ENCODE measurements around the gene PGAM2. TPM values are rescaled to one million over a fixed set of nuclear protein-coding genes. Genes with fewer than 3 reads are reported as not detected.

PGAM2 gene
- total RNA-seq, 2 experiments from 2014 or later: 0.69 to 0.80 TPM

DNA sequence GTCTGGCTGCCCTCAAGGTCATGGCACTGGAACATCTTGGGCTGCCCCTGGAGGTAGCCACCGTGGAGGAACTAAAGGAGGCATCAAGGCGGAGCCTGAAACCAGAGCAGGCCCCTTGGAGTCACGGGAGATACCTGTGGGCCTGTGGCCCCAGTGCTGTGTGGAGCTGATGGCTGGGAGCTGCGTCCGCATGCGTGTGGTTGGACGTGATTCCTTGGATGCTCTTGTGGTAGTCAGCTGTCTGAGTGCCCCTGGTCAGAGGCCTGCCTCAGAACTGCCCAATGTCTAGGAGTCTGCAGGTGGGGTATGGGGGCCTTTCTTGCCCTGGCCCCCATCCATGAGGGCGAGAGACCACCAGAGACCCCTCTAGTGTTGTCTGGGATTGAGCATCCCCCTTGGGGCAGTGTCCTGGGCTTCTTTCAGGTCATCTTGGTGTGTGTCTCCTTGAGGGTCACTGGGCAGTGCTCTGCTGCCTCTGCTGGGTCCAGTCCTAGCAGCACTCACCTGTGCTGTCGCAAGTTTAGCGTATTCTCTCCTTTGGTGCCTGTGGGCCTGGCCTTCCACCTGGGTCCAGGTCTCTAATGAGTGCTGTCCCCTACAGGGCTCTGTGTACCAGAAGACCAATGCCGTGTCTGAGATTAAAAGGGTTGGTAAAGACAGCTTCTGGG, 8.1 kb downstream of the PGAM2 start:
- CTCF ChIA-PET (ENCODE audit: unreplicated experiment): no interaction called here
- DNase-seq (ENCODE audit: low spot score): no peak
- no TSS peak for BruUV-seq (replicated peaks)
- intact Hi-C loops (cut with micrococcal nuclease; ENCODE audit: unreplicated experiment): no loop called here
- Histone ChIP-seq H3K4me3 (ENCODE audit: low read depth, low read length, poor library complexity, severe bottlenecking) (no peak overlapping the region), H3K36me3 (ENCODE audit: insufficient read depth, low read length) (peaks cover 97% of the 10 kb centered on the region), H3K79me2 (ENCODE audit: insufficient read depth, low read depth, low read length) (peaks cover 6% of the 10 kb centered on the region; the same call in 1 of the 2 replicates), H2AFZ (ENCODE audit: low read length) (no peak overlapping the region), H3K4me2 (ENCODE audit: low read length) (no peak overlapping the region), H4K20me1 (ENCODE audit: insufficient read depth, low read length) (no peaks in the 10 kb centered on the region), H3K27ac (ENCODE audit: low read depth, low read length, poor library complexity, severe bottlenecking) (no peak overlapping the region), H3K4me1 (ENCODE audit: insufficient read depth, low read length, poor library complexity, severe bottlenecking) (peaks cover 24% of the 10 kb centered on the region), H3K9me2 (ENCODE audit: insufficient read depth, low read length) (no peaks in the 10 kb centered on the region), H3K9me3 (ENCODE audit: low read length) (no peaks in the 10 kb centered on the region)
- POLR2A ChIA-PET: no interaction called here
- no peak for TF ChIP-seq EZH2phosphoT487 (IDR thresholded peaks at IDR 0.05; ENCODE audit: borderline replicate concordance, low read depth, low read length)
- TF ChIP-seq, protein P1, sequence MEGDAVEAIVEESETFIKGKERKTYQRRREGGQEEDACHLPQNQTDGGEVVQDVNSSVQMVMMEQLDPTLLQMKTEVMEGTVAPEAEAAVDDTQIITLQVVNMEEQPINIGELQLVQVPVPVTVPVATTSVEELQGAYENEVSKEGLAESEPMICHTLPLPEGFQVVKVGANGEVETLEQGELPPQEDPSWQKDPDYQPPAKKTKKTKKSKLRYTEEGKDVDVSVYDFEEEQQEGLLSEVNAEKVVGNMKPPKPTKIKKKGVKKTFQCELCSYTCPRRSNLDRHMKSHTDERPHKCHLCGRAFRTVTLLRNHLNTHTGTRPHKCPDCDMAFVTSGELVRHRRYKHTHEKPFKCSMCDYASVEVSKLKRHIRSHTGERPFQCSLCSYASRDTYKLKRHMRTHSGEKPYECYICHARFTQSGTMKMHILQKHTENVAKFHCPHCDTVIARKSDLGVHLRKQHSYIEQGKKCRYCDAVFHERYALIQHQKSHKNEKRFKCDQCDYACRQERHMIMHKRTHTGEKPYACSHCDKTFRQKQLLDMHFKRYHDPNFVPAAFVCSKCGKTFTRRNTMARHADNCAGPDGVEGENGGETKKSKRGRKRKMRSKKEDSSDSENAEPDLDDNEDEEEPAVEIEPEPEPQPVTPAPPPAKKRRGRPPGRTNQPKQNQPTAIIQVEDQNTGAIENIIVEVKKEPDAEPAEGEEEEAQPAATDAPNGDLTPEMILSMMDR (conservative IDR thresholded peaks at IDR 0.05; ENCODE audit: low read length): no peak

DNA sequence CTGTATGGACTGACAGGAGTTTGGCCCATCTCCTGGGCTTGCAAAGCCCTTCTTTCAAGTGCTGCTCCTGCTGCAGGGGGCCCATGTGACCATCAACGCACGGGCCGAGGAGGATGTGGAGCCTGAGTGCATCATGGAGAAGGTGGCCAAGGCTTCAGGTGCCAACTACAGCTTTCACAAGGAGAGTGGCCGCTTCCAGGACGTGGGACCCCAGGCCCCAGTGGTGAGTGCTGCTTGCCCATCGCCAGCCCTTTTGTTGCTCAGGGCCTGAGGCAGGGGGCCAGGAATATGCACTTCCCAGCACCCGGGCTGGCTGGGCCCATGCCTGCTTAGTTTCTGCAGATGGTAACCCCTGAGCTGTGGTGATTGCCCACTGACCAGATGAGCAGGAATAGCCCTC, 8.7 kb downstream of the PGAM2 start:
- H3K4me2 ChIP-seq (ENCODE audit: low read length): no peak overlapping the region

More for the DNA sequence above, 8.7 kb downstream of the PGAM2 start:
- H3K79me2 ChIP-seq (ENCODE audit: insufficient read depth, low read depth, low read length): peaks cover 6% of the 10 kb centered on the region; the same call in 1 of the 2 replicates
- H3K27ac ChIP-seq (ENCODE audit: low read depth, low read length, poor library complexity, severe bottlenecking): no peak overlapping the region
- ChIA-PET POLR2A (no interaction called here), CTCF (ENCODE audit: unreplicated experiment) (no interaction called here)
- H3K9me3 ChIP-seq (ENCODE audit: low read length): no peaks in the 10 kb centered on the region
- peaks cover 97% of the 10 kb centered on the region for H3K36me3 ChIP-seq (ENCODE audit: insufficient read depth, low read length)
- H3K4me1 ChIP-seq (ENCODE audit: insufficient read depth, low read length, poor library complexity, severe bottlenecking): peaks cover 24% of the 10 kb centered on the region
- no peak for DNase-seq (ENCODE audit: low spot score)
- no peaks in the 10 kb centered on the region for H4K20me1 ChIP-seq (ENCODE audit: insufficient read depth, low read length)
- no peak for TF ChIP-seq EZH2phosphoT487 (IDR thresholded peaks at IDR 0.05; ENCODE audit: borderline replicate concordance, low read depth, low read length)
- TF ChIP-seq, protein P1 (conservative IDR thresholded peaks at IDR 0.05; ENCODE audit: low read length): no peak
- H2AFZ ChIP-seq (ENCODE audit: low read length): no peak overlapping the region
- no peak overlapping the region for H3K4me3 ChIP-seq (ENCODE audit: low read depth, low read length, poor library complexity, severe bottlenecking)
- no peaks in the 10 kb centered on the region for H3K9me2 ChIP-seq (ENCODE audit: insufficient read depth, low read length)
- BruUV-seq (replicated peaks): no TSS peak
- intact Hi-C loops (cut with micrococcal nuclease; ENCODE audit: unreplicated experiment): no loop called here
